Spinal cord (tissue), 10 donors: ENCODE data around the gene NPHP4. TPM values are rescaled to one million over a fixed set of nuclear protein-coding genes. Genes with fewer than 3 reads are reported as not detected.
A peak's percentile ranks its signal among the peaks of the same experiment; 100 is the strongest.

Experiments
- DNase-seq, 6 donors: peaks; one replicate each; pipeline versions ENCODE4 v3.0.0 to v3.0.0-alpha.2; 2013 to 2015; ENCODE audit warnings: low spot score in 6 of 6, low read depth in 4 of 6
- H3K27ac ChIP-seq: one replicate; pipeline ENCODE4 v1.5.1; 2013; ENCODE audit warnings: low read depth, low read length, control low read depth
- H3K27me3 ChIP-seq: one replicate; pipeline ENCODE4 v1.6.1; 2013; ENCODE audit warnings: low read length; ENCODE audit not compliant: control insufficient read depth, insufficient read depth
- H3K36me3 ChIP-seq: one replicate; pipeline ENCODE4 v1.6.1; 2013; ENCODE audit warnings: low read length; ENCODE audit not compliant: control insufficient read depth, insufficient read depth
- H3K4me1 ChIP-seq: one replicate; pipeline ENCODE4 v1.6.1; 2013; ENCODE audit warnings: low read length; ENCODE audit not compliant: control insufficient read depth, insufficient read depth
- H3K4me3 ChIP-seq: one replicate; pipeline ENCODE4 v1.5.1; 2013; ENCODE audit warnings: low read depth, low read length, control low read depth
- H3K9me3 ChIP-seq: one replicate; pipeline ENCODE4 v1.6.1; 2013; ENCODE audit warnings: low read length; ENCODE audit not compliant: control insufficient read depth, insufficient read depth
- WGBS: methylation state at CpG from one replicate; pipeline ENCODE4 v1.1.5; 2013; ENCODE audit warnings: missing lambda C conversion rate; ENCODE audit not compliant: insufficient coverage; 5-methylcytosine and 5-hydroxymethylcytosine counted together
- polyA plus RNA-seq, 2 donors: library from polyadenylated mRNA; unstranded; fragments of 120-200 nt; gene quantifications; one replicate each; pipeline ENCODE4 v1.2.1, GENCODE V29; 2013; ENCODE audit not compliant: insufficient read length in 2 of 2
- total RNA-seq, 2 donors: library from RNA; depleted of rRNA in 1 of 2; stranded (reverse); fragments of 120-200 nt in 1 of 2; fragments of >200 nt in 1 of 2; gene quantifications; one replicate each; pipeline versions ENCODE4 v1.2.3 to v1.2.4, GENCODE V29; 2013 to 2014
- donor health status: healthy.

The NPHP4 gene
- total and polyA plus RNA-seq, 4 donors = 8.0 to 19.2 (median 13.3) TPM

- peak in 4 of 6 donors; percentile 56 to 94 (median 70) for DNase-seq
- Histone ChIP-seq H3K27ac (no peak overlapping the region), H3K4me3 (no peak overlapping the region), H3K9me3 (no peaks in the 10 kb centered on the region), H3K4me1 (peaks cover 14% of the 10 kb centered on the region), H3K27me3 (no peaks in the 10 kb centered on the region), H3K36me3 (peaks cover 68% of the 10 kb centered on the region)
- 75% methylated on average over 17 of the region's 17 CpGs for WGBS
Measured at GRCh38 chr1:5975133-5975880, 16.9 kb downstream of the NPHP4 start.

GRCh38 chr1:5974631-5975030 is 17.6 kb downstream of the NPHP4 start:
- Histone ChIP-seq H3K4me3 (no peak overlapping the region), H3K27ac (no peak overlapping the region), H3K36me3 (peaks cover 66% of the 10 kb centered on the region), H3K27me3 (no peaks in the 10 kb centered on the region), H3K4me1 (peaks cover 14% of the 10 kb centered on the region), H3K9me3 (no peaks in the 10 kb centered on the region)
- 77% methylated on average over 3 of the region's 8 CpGs for WGBS
- DNase-seq = no peak

DNA sequence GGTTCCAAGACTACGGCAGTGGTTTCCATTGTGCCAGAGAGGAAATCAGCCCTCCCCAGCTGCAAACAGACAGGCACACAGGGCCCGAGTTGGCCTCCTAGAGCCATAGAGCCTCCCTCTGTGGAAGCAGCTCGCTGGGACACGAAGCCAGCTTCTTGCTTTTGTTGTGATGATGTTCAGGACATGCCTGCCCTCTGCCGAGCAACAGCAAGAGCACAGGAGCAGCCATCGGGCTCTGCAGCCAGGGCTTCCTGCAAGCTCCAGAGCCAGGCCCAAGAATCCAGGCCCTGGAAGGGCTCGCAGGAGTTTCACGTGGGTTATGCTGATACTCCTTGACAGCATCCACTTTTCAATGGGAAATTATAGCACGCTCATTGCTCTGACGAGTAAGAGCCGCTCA is 18.5 kb downstream of the NPHP4 start:
- Histone ChIP-seq H3K9me3 (no peaks in the 10 kb centered on the region), H3K27ac (no peak overlapping the region)
- 35% methylated on average over 11 of the region's 11 CpGs for WGBS

DNA sequence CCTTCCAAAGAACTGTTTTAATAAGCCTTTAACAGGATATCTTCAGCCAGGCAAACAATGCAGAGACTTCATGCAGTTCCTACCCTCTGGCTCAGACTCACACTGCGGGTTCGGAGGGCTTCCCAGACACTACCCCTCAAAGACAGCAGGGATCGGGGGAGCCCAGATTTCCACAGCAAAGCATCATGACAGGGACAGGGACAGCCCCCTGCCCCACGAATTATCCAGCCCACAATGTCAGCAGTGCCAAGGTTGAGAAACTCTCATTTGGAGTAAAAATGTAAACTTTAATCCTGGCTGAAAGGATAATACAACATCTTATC is 20.1 kb downstream of the NPHP4 start:
- no peak for DNase-seq
- H3K36me3 ChIP-seq = peaks cover 63% of the 10 kb centered on the region
- H3K4me3 ChIP-seq = no peak overlapping the region
- no peaks in the 10 kb centered on the region for H3K27me3 ChIP-seq
- H3K9me3 ChIP-seq = no peaks in the 10 kb centered on the region
- H3K4me1 ChIP-seq = peaks cover 28% of the 10 kb centered on the region
- 82% methylated on average over 3 of the region's 4 CpGs for WGBS
- H3K27ac ChIP-seq = no peak overlapping the region

More for the DNA sequence above, 18.5 kb downstream of the NPHP4 start:
- no peak overlapping the region for H3K4me3 ChIP-seq
- H3K36me3 ChIP-seq = peaks cover 65% of the 10 kb centered on the region
- peak in 3 of 6 donors; percentile 40 to 85 (median 75) for DNase-seq
- H3K27me3 ChIP-seq = no peaks in the 10 kb centered on the region
- H3K4me1 ChIP-seq = peaks cover 14% of the 10 kb centered on the region

DNA sequence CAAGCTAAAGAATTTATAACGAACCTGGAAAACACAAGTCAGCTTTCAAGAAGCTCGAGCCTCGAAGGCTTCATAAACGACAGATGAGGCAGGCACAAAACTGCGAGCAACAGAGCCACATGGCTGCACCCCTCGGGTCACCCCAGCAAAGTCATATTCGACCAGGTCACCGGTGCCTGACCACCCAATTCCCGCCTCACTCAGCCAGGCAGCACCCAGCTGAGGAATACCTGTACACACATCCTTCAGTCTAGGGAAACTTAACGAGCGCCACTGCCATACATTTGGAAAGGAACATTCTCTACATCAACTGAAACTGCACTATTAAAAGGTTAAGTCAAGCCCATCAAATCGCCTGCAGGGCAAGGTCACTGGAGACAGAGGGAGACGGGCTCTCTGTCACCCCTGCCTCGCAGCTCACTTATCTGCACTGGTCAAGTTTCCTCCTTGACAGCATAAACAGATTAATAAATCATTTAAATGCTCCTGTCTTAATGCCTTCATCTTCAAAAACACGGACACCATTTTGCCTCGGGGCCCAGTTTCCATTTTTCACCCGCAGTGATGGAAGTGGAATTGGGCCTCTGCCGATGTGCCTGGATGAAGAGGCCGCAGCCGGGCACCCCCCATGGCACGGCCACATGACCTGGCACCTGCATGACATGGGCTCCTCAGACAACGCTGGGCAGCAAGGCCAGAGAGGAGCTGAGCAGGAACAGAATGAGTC is 20.6 kb downstream of the NPHP4 start:
- Histone ChIP-seq H3K9me3 (no peaks in the 10 kb centered on the region), H3K4me1 (peaks cover 33% of the 10 kb centered on the region), H3K4me3 (no peak overlapping the region), H3K36me3 (peaks cover 63% of the 10 kb centered on the region), H3K27ac (no peak overlapping the region), H3K27me3 (no peaks in the 10 kb centered on the region)
- WGBS = 93% methylated on average over 22 of the region's 22 CpGs
- DNase-seq = no peak

- H3K4me3 ChIP-seq = no peak overlapping the region
- peaks cover 37% of the 10 kb centered on the region for H3K4me1 ChIP-seq
- no peaks in the 10 kb centered on the region for H3K27me3 ChIP-seq
- H3K9me3 ChIP-seq = no peaks in the 10 kb centered on the region
- peaks cover 63% of the 10 kb centered on the region for H3K36me3 ChIP-seq
- H3K27ac ChIP-seq = no peak overlapping the region
- 83% methylated on average over 6 of the region's 13 CpGs for WGBS
- DNase-seq = peak in 1 of 6 donors; percentile 47
Measured at GRCh38 chr1:5970610-5971273, 21.5 kb downstream of the NPHP4 start.

GRCh38 chr1:5969168-5969567 is 23.1 kb downstream of the NPHP4 start:
- H3K4me3 ChIP-seq = no peak overlapping the region
- H3K27ac ChIP-seq = no peak overlapping the region
- no peaks in the 10 kb centered on the region for H3K9me3 ChIP-seq
- 93% methylated on average over 9 of the region's 10 CpGs for WGBS
- no peak for DNase-seq
- no peaks in the 10 kb centered on the region for H3K27me3 ChIP-seq
- H3K4me1 ChIP-seq = peaks cover 29% of the 10 kb centered on the region
- peaks cover 62% of the 10 kb centered on the region for H3K36me3 ChIP-seq

DNA sequence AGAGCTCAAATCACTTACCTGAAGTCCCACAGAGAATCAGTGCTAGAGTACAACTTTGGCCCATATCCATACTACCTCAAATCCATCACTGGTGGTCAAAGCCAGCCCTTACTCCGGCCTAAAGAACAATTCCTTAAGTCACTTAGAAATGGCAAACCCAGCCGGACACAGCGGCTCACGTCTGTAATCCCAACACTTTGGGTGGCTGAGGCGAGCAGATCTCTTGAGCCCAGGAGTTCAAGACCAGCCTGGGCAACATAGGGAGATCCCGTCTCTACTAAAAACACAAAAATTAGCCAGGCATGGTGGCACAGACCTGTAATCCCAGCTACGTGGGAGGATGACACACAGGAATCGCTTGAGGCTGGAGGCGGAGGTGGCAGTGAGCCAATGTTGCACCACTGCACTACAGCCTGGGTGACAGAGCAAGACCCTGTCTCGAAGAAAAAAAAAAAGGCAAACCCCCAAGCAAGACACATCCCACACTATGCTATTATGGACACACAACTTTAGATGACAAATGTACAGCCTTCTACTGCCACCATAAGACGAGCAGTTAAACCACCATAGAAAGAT is 24.0 kb downstream of the NPHP4 start:
- Histone ChIP-seq H3K27me3 (no peaks in the 10 kb centered on the region), H3K27ac (no peak overlapping the region), H3K9me3 (no peaks in the 10 kb centered on the region), H3K4me3 (no peak overlapping the region), H3K4me1 (peaks cover 23% of the 10 kb centered on the region), H3K36me3 (peaks cover 58% of the 10 kb centered on the region)
- 84% methylated on average over 10 of the region's 11 CpGs for WGBS
- DNase-seq = no peak

DNA sequence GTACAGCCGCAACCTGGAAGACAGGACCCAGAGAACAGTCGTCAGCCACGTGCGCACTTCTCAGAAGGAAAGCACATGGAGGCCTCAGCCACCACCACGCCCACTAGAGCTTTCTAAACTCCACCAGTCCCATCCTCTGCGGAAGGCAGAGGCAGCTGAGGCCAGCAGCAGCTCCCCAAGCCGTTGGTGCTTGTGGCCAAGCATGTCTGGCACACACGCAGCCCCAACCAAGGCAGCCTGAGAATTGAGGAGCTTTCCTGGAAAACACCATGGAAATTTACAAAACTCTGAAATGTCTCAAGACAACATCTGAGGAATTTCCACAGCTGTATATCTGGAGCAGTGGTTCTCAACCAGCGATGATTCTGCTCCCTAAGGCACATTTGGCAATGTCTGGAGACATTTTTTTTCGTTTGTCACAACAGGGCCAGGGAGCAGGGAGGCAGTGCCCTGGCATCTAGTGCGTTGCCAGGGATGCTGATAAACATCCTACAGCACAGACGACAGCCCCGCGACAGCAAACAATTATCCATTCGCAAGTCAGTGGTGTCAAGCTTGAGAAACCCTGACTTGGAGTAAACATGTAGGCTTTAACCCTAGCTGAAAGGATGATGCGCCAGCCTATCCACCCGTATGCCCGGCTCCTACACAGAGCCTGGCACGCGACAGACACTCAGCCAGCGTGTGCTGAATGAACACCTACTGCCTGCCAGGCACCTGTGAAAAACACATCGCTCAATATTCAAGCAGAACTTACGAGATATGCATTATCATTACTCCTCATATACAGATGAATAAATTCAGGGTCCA is 24.7 kb downstream of the NPHP4 start:
- no peak overlapping the region for H3K27ac ChIP-seq

More for the DNA sequence above, 24.7 kb downstream of the NPHP4 start:
- Histone ChIP-seq H3K36me3 (peaks cover 59% of the 10 kb centered on the region), H3K4me1 (peaks cover 23% of the 10 kb centered on the region), H3K9me3 (no peaks in the 10 kb centered on the region), H3K27me3 (no peaks in the 10 kb centered on the region), H3K4me3 (no peak overlapping the region)
- peak in 2 of 6 donors; percentile 27 to 28 for DNase-seq
- WGBS = 59% methylated on average over 23 of the region's 23 CpGs
